A549 (cell line): ENCODE measurements around the gene FAAP100. TPM values are rescaled to one million over a fixed set of nuclear protein-coding genes. Genes with fewer than 3 reads are reported as not detected.

Experiments
- ATAC-seq, 2 experiments: fragments of 200-7000 bp in 1 of 2; fragments of >200 bp in 1 of 2; cut with Nextera tagmentation in 1 of 2; cut with Tn5 transposase in 1 of 2; 3 replicates each; pipeline versions ENCODE4 v1.8.0 to v1.9.1; 2018 to 2020; ENCODE audit warnings: mild to moderate bottlenecking in 1 of 2, moderate library complexity in 1 of 2
- CTCF ChIA-PET: fragments of 300-600 bp; sonication (Branson Sonifier 250); formaldehyde crosslinking; extraction: SDS; loops from one replicate; lab custom pipeline; 2021; ENCODE audit warnings: antibody characterized with exemption, inconsistent platforms; lab: Yijun Ruan, JAX
- POLR2A ChIA-PET: fragments of 350-600 bp; formaldehyde crosslinking; extraction: SDS; loops from one replicate; lab custom pipeline; 2021; ENCODE audit warnings: antibody characterized with exemption, inconsistent platforms; lab: Yijun Ruan, JAX
- DNase-seq, 2 experiments: peaks; one replicate each; pipeline versions ENCODE4 v3.0.0 to v3.0.0-alpha.2; 2011 to 2016; ENCODE audit warnings: low read depth in 1 of 2, low spot score in 1 of 2
- FAIRE-seq: peaks from 2 replicates; lab custom pipeline; 2011; peaks lifted over from hg19 to GRCh38; lab: Jason Lieb, UNC
- H3K27ac ChIP-seq, 2 experiments: fragments of >200 bp; sonication (Bioruptor Twin); formaldehyde crosslinking; 3 replicates each; pipeline ENCODE4 v1.5.1; 2016 to 2017
- H3K4me1 ChIP-seq: fragments of >200 bp; sonication (Bioruptor Twin); formaldehyde crosslinking; 3 replicates; pipeline ENCODE4 v1.6.1; 2016
- H3K4me2 ChIP-seq: fragments of >200 bp; sonication (Bioruptor Twin); formaldehyde crosslinking; 3 replicates; pipeline ENCODE4 v1.6.1; 2016
- H3K4me3 ChIP-seq: fragments of >200 bp; sonication (Bioruptor Twin); formaldehyde crosslinking; 3 replicates; pipeline ENCODE4 v1.5.1; 2016
- H3K9me3 ChIP-seq: fragments of >200 bp; sonication (Bioruptor Twin); formaldehyde crosslinking; 3 replicates; pipeline ENCODE4 v1.6.1; 2016
- BHLHE40 ChIP-seq: IDR thresholded peaks from 2 replicates; pipeline ENCODE4 v1.6.1; 2012; ENCODE audit warnings: low read depth, low read length, inconsistent platforms
- CEBPB ChIP-seq, 2 experiments: fragments of >200 bp in 1 of 2; sonication (Bioruptor Twin) in 1 of 2; formaldehyde crosslinking in 1 of 2; IDR thresholded peaks; 2 replicates each; pipeline ENCODE4 v1.6.1; 2012 to 2016
- EHF ChIP-seq: fragments of 250-450 bp; sonication (Bioruptor Pico); IDR thresholded peaks from 2 replicates; pipeline ENCODE4 v1.5.0; 2020; ENCODE audit warnings: mild to moderate bottlenecking
- FOSB ChIP-seq: fragments of 250-450 bp; sonication (Bioruptor Pico); IDR thresholded peaks from 2 replicates; pipeline ENCODE4 v1.5.0; 2020; ENCODE audit warnings: mild to moderate bottlenecking, moderate library complexity
- HDAC2 ChIP-seq: fragments of 200-600 bp; sonication (generic); IDR thresholded peaks from 2 replicates; pipeline ENCODE4 v1.6.1; 2016
- HEYL ChIP-seq: fragments of 250-450 bp; sonication (Bioruptor Pico); IDR thresholded peaks from 2 replicates; pipeline ENCODE4 v1.8.0; 2021; ENCODE audit warnings: mild to moderate bottlenecking, moderate library complexity
- HOXB5 ChIP-seq: fragments of 250-450 bp; sonication (Bioruptor Pico); IDR thresholded peaks from 2 replicates; pipeline ENCODE4 v1.5.0; 2020; ENCODE audit warnings: mild to moderate bottlenecking, moderate library complexity
- JUNB ChIP-seq: fragments of >200 bp; sonication (Bioruptor Twin); formaldehyde crosslinking; IDR thresholded peaks from 2 replicates; pipeline ENCODE4 v1.6.1; 2016
- KDM5A ChIP-seq: fragments of 200-600 bp; sonication (generic); IDR thresholded peaks from 2 replicates; pipeline ENCODE4 v1.6.1; 2016; ENCODE audit warnings: antibody characterized with exemption, mild to moderate bottlenecking
- MAFK ChIP-seq: fragments of 450-650 bp; IDR thresholded peaks from 2 replicates; pipeline ENCODE4 v1.6.1; 2014; ENCODE audit not compliant: partially characterized antibody
- NFE2L2 ChIP-seq: fragments of 150-350 bp; conservative IDR thresholded peaks from 2 replicates; pipeline ENCODE4 v1.6.1; 2014; ENCODE audit warnings: low read length
- NPAS2 ChIP-seq: fragments of 250-450 bp; sonication (Bioruptor Pico); IDR thresholded peaks from 2 replicates; pipeline ENCODE4 v1.8.0; 2022; ENCODE audit warnings: mild to moderate bottlenecking, moderate library complexity, borderline replicate concordance
- RAD21 ChIP-seq, 2 experiments: fragments of >200 bp in 1 of 2; sonication (Bioruptor Twin) in 1 of 2; formaldehyde crosslinking in 1 of 2; IDR thresholded peaks in 1 of 2; conservative IDR thresholded peaks in 1 of 2; 2 replicates in 1 of 2; 3 replicates in 1 of 2; pipeline ENCODE4 v1.6.1; 2012 to 2018; ENCODE audit warnings: inconsistent platforms in 1 of 2
- SMC3 ChIP-seq: fragments of >200 bp; sonication (Bioruptor Twin); formaldehyde crosslinking; IDR thresholded peaks from 3 replicates; pipeline ENCODE4 v1.6.1; 2018; ENCODE audit warnings: inconsistent platforms
- SREBF2 ChIP-seq: fragments of 450-650 bp; IDR thresholded peaks from 2 replicates; pipeline ENCODE4 v1.6.1; 2014; ENCODE audit warnings: mild to moderate bottlenecking, moderate library complexity
- TP53 ChIP-seq: fragments of 250-450 bp; sonication (Bioruptor Pico); IDR thresholded peaks from 2 replicates; pipeline ENCODE4 v1.5.0; 2021; ENCODE audit warnings: mild to moderate bottlenecking, moderate library complexity
- WGBS: methylation state at CpG from one replicate; pipeline ENCODE4 v1.1.6; 2017; ENCODE audit errors: missing lambda C conversion rate; 5-methylcytosine and 5-hydroxymethylcytosine counted together
- polyA plus RNA-seq, 4 experiments: library from polyadenylated mRNA; depleted of rRNA in 3 of 4; stranded (reverse); fragments of >200 nt; fragmentation: RNase III in 1 of 4; extraction: RNeasy Plus Mini Kit Qiagen cat#74134 plus additional on column Dnase treatment in 1 of 4; gene quantifications; 2 replicates in 3 of 4; 3 replicates in 1 of 4; pipeline ENCODE4 v1.2.3, GENCODE V29; 2011 to 2017
- TF ChIP-seq, protein P1 (sequence below): IDR thresholded peaks from 2 replicates; pipeline ENCODE4 v1.6.1; 2012
- TF ChIP-seq, protein P2 (sequence below): IDR thresholded peaks from 2 replicates; pipeline ENCODE4 v1.6.1; 2012
- TF ChIP-seq, protein P3 (sequence below): fragments of >200 bp; sonication (Bioruptor Twin); formaldehyde crosslinking; IDR thresholded peaks from 3 replicates; pipeline ENCODE4 v1.5.1; 2016
- TF ChIP-seq, protein P4 (sequence below): fragments of >200 bp; sonication (Bioruptor Twin); formaldehyde crosslinking; IDR thresholded peaks from 2 replicates; pipeline ENCODE4 v1.6.1; 2016

FAAP100 gene
- polyA plus RNA-seq, 2 of the 4 experiments (the other 2 are of a cell fraction), result 5.4 to 16.8 TPM

DNA sequence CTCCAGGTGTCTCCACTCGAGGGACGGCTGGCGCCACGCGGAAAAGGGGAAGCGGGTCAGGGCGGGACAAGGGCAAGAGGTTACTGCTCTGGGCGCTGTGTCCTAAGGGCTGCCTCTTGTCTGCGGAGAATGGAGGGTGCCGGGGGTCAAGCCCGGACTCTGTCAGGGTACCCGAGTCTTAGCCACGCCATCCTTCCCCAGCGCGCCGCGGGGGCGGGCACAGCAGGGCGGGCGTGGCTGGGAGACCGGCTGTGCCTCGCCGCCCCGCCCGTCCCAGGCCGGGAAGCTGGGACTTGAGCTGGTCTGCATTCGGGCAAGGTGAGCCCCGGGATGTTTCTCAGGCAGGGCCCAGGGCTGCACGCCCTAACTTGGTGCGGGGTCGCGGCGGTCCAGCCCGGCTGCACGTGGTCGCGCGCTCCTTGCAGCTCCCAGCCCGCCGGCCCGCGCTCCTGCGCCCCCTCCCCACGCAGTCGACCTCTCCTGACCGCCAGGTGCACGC lies 33.3 kb downstream of the FAAP100 start (continued):
- TF ChIP-seq, protein P1, sequence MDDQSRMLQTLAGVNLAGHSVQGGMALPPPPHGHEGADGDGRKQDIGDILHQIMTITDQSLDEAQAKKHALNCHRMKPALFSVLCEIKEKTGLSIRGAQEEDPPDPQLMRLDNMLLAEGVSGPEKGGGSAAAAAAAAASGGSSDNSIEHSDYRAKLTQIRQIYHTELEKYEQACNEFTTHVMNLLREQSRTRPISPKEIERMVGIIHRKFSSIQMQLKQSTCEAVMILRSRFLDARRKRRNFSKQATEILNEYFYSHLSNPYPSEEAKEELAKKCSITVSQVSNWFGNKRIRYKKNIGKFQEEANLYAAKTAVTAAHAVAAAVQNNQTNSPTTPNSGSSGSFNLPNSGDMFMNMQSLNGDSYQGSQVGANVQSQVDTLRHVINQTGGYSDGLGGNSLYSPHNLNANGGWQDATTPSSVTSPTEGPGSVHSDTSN, result peak; percentile 66; the same call in 1 of the 2 replicates
- TF ChIP-seq, protein P2, sequence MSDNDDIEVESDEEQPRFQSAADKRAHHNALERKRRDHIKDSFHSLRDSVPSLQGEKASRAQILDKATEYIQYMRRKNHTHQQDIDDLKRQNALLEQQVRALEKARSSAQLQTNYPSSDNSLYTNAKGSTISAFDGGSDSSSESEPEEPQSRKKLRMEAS, result peak; percentile 50
- TF ChIP-seq NFE2L2 (no peak), MAFK (no peak), NPAS2 (CRISPR knock-in tag) (no peak), TP53 (CRISPR knock-in tag) (no peak), SMC3 (no peak), JUNB (no peak), HDAC2 (no peak), FOSB (CRISPR knock-in tag) (no peak), CEBPB (IDR thresholded peaks at IDR 0.05) (no peak), HOXB5 (CRISPR knock-in tag) (no peak), KDM5A (no peak), RAD21 (conservative IDR thresholded peaks at IDR 0.05 in 1 of 2, IDR thresholded peaks at IDR 0.05 in 1 of 2) (no peak), SREBF2 (no peak)
- TF ChIP-seq, protein P3, sequence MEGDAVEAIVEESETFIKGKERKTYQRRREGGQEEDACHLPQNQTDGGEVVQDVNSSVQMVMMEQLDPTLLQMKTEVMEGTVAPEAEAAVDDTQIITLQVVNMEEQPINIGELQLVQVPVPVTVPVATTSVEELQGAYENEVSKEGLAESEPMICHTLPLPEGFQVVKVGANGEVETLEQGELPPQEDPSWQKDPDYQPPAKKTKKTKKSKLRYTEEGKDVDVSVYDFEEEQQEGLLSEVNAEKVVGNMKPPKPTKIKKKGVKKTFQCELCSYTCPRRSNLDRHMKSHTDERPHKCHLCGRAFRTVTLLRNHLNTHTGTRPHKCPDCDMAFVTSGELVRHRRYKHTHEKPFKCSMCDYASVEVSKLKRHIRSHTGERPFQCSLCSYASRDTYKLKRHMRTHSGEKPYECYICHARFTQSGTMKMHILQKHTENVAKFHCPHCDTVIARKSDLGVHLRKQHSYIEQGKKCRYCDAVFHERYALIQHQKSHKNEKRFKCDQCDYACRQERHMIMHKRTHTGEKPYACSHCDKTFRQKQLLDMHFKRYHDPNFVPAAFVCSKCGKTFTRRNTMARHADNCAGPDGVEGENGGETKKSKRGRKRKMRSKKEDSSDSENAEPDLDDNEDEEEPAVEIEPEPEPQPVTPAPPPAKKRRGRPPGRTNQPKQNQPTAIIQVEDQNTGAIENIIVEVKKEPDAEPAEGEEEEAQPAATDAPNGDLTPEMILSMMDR, result no peak

DNA sequence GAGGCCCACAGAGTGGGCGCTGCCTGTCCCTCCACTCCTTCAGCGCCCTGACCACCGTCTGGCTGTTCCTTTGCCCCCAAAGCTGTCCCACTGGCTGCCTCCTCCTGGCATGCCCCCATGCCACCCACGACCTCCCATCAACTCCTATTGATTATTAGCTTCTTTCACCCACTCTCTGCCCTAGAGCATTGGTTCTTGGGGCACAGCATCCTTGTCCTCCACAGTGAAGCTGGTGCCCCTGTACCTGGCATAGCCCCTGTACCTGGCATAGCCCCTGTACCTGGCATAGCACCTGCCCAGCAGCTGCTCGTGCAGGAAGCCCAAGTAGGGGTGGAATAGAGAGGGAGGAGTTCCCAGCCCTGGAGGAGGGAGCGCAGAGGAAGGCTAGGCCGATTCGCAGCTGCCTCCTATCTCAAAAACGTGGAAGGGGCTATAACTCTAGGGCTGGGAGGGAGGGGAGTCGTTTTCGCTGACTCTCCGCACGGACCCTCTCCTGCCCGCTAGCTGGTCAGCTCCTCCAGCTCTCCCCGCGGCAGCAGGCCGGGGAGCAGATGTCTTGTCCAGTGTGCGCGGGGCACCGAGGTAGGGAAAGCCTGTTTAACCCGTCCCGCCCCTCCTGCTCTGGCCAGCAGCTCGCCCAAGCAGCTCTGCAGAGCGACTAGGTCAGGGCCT lies 33.9 kb downstream of the FAAP100 start:
- no peak for FAIRE-seq

DNA sequence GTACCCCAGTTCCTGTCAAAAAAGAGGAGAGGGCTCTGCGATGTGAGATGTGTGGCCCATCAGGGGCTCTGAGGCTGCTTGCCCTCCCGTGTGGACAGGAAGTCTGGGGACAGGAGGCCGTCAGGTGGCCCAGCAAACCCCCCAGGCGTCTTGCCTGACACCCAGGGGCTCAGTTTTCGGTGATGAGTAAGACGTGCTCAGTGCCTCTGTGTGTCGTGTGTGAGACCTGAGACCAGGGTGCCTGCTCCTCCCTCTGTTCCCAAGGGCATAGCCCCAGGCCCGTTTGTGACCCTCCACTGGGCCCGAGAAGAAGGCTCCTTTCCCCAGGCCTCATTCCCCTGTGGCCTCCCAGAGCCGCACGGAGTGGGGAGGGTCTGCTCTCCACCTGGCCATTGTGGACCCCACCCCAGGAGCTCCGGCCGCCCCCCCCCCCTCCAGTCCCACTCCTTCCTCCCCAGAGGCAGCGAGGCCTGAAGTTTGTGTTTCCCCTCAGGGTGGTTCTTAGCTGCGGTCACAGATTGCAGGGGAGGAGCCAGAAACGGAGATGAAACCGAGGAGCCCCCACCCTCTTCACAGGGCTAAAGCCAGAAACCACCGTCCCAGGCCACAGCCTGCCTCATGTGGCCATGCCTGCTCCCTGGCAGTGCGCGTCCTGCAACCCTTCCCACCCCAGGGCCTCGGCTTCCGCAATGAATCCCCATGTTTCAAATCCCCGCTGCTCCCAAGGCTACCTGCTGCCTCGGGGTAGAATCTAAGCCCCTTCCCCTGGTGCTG lies 34.6 kb downstream of the FAAP100 start:
- ChIA-PET POLR2A (interaction anchor here (1.7 to 2.0 kb wide), 2 partner anchors 9 to 12 kb away, joined by 10 to 19 read pairs; partner anchors contain the start of gene FSCN2), CTCF (interaction anchor here (1.0 to 5.5 kb wide), 11 partner anchors 8 to 264 kb away, joined by 3 to 65 read pairs (median 6); partner anchors contain the start of gene FAAP100)
- H3K27ac ChIP-seq, result peak overlapping the region in 1 of 2 experiments; percentile 99; a peak in 4 of 6 replicates
- 78% methylated on average over 23 of the region's 24 CpGs for WGBS
- no peak overlapping the region for H3K4me3 ChIP-seq
- FAIRE-seq (no peak), ATAC-seq (no peak), DNase-seq (no peak)
- peak overlapping the region; percentile 99 for H3K4me2 ChIP-seq
- H3K4me1 ChIP-seq, result peaks cover 43% of the 10 kb centered on the region
- TF ChIP-seq EHF (CRISPR knock-in tag) (no peak), CEBPB (IDR thresholded peaks at IDR 0.05) (no peak)
- TF ChIP-seq, protein P4, sequence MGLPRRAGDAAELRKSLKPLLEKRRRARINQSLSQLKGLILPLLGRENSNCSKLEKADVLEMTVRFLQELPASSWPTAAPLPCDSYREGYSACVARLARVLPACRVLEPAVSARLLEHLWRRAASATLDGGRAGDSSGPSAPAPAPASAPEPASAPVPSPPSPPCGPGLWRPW, result no peak
- H3K9me3 ChIP-seq, result no peaks in the 10 kb centered on the region

More for the DNA sequence above, 33.9 kb downstream of the FAAP100 start:
- CTCF ChIA-PET, result interaction anchor here (0.5 to 5.5 kb wide), 32 partner anchors 9 to 265 kb away, joined by 3 to 65 read pairs (median 4); partner anchors contain the start of genes CCDC137, FAAP100, FSCN2 and OXLD1
- POLR2A ChIA-PET, result interaction anchor here (0.9 to 2.0 kb wide), 5 partner anchors 10 to 34 kb away, joined by 3 to 19 read pairs (median 4); partner anchors contain the start of genes FAAP100 and FSCN2
- H3K9me3 ChIP-seq, result no peaks in the 10 kb centered on the region
- 72% methylated on average over 24 of the region's 24 CpGs for WGBS
- H3K27ac ChIP-seq, result peak overlapping the region; percentile 89 to 99
- H3K4me3 ChIP-seq, result peak overlapping the region; percentile 66
- H3K4me2 ChIP-seq, result peak overlapping the region; percentile 99
- DNase-seq, result no peak
- TF ChIP-seq MAFK (no peak), FOSB (CRISPR knock-in tag) (peak; percentile 24; the same call in 1 of the 2 replicates), BHLHE40 (no peak), HEYL (CRISPR knock-in tag) (no peak)
- peaks cover 43% of the 10 kb centered on the region for H3K4me1 ChIP-seq
- ATAC-seq, result peak; percentile 1 to 9
